Nephron (organoid): ENCODE results near the gene IL4.

Experiments used
- H3K27ac Mint-ChIP-seq, 3 experiments: 2 replicates each; pipeline ENCODE4 v1.8.0; 2020; ENCODE audit warnings: mixed read lengths in 3 of 3, mild to moderate bottlenecking in 2 of 3, moderate library complexity in 1 of 3
- H3K27me3 Mint-ChIP-seq: 2 replicates; pipeline ENCODE4 v1.8.0; 2021; ENCODE audit warnings: low read depth, mild to moderate bottlenecking, moderate library complexity, mixed read lengths
- H3K36me3 Mint-ChIP-seq: 2 replicates; pipeline ENCODE4 v1.8.0; 2020; ENCODE audit warnings: low read depth, mixed read lengths
- H3K4me1 Mint-ChIP-seq: 2 replicates; pipeline ENCODE4 v1.8.0; 2020; ENCODE audit warnings: mixed read lengths
- H3K4me3 Mint-ChIP-seq, 3 experiments: 2 replicates each; pipeline ENCODE4 v1.8.0; 2020; ENCODE audit warnings: mild to moderate bottlenecking in 3 of 3, mixed read lengths in 3 of 3, moderate library complexity in 2 of 3
- H3K9me3 Mint-ChIP-seq: 2 replicates; pipeline ENCODE4 v1.8.0; 2020; ENCODE audit warnings: mixed read lengths
- CTCF ChIP-seq, 3 experiments: fragments of 200-600 bp; sonication (generic); IDR thresholded peaks; one replicate each; pipeline ENCODE4 v1.5.0; 2021; ENCODE audit warnings: antibody characterized with exemption in 3 of 3; ENCODE audit not compliant: unreplicated experiment in 3 of 3

IL4 gene

GRCh38 chr5:132679166-132679565, 5.4 kb downstream of the IL4 start:
- no peaks in the 10 kb centered on the region for H3K27me3 Mint-ChIP-seq
- H3K27ac Mint-ChIP-seq, result no peak overlapping the region
- peaks cover 4% of the 10 kb centered on the region for H3K4me1 Mint-ChIP-seq
- H3K9me3 Mint-ChIP-seq, result no peaks in the 10 kb centered on the region
- H3K4me3 Mint-ChIP-seq, result no peak overlapping the region
- H3K36me3 Mint-ChIP-seq, result no peaks in the 10 kb centered on the region
- no peak for TF ChIP-seq CTCF (IDR thresholded peaks at IDR 0.05; ENCODE audit: unreplicated experiment in 3 of 3)

- Mint-ChIP-seq H3K27ac (no peak overlapping the region), H3K9me3 (no peaks in the 10 kb centered on the region), H3K4me3 (no peak overlapping the region), H3K27me3 (no peaks in the 10 kb centered on the region), H3K36me3 (no peaks in the 10 kb centered on the region), H3K4me1 (no peaks in the 10 kb centered on the region)
- TF ChIP-seq CTCF (IDR thresholded peaks at IDR 0.05; ENCODE audit: unreplicated experiment in 3 of 3), result no peak
Observed at GRCh38 chr5:132679717-132680380, 6.1 kb downstream of the IL4 start.

- Mint-ChIP-seq H3K4me1 (no peaks in the 10 kb centered on the region), H3K27ac (no peak overlapping the region), H3K36me3 (no peaks in the 10 kb centered on the region), H3K4me3 (no peak overlapping the region), H3K9me3 (no peaks in the 10 kb centered on the region), H3K27me3 (no peaks in the 10 kb centered on the region)
- no peak for TF ChIP-seq CTCF (IDR thresholded peaks at IDR 0.05; ENCODE audit: unreplicated experiment in 3 of 3)
Observed at GRCh38 chr5:132680780-132681475, 7.1 kb downstream of the IL4 start.

- Mint-ChIP-seq H3K27ac (no peak overlapping the region), H3K4me1 (no peaks in the 10 kb centered on the region), H3K9me3 (no peaks in the 10 kb centered on the region), H3K4me3 (no peak overlapping the region), H3K36me3 (no peaks in the 10 kb centered on the region), H3K27me3 (no peaks in the 10 kb centered on the region)
- no peak for TF ChIP-seq CTCF (IDR thresholded peaks at IDR 0.05; ENCODE audit: unreplicated experiment in 3 of 3)
Observed at GRCh38 chr5:132681476-132681831, 7.7 kb downstream of the IL4 start.

- TF ChIP-seq CTCF (IDR thresholded peaks at IDR 0.05; ENCODE audit: unreplicated experiment in 3 of 3), result no peak
- no peaks in the 10 kb centered on the region for H3K36me3 Mint-ChIP-seq
Observed at GRCh38 chr5:132681983-132682382, 8.2 kb downstream of the IL4 start.

GRCh38 chr5:132684491-132684890, 10.7 kb downstream of the IL4 start:
- no peak for TF ChIP-seq CTCF (IDR thresholded peaks at IDR 0.05; ENCODE audit: unreplicated experiment in 3 of 3)
- Mint-ChIP-seq H3K27ac (no peak overlapping the region), H3K4me3 (no peak overlapping the region), H3K9me3 (no peaks in the 10 kb centered on the region), H3K27me3 (no peaks in the 10 kb centered on the region), H3K4me1 (no peaks in the 10 kb centered on the region), H3K36me3 (peaks cover 6% of the 10 kb centered on the region)

More at GRCh38 chr5:132681983-132682382, 8.2 kb downstream of the IL4 start:
- Mint-ChIP-seq H3K27me3 (no peaks in the 10 kb centered on the region), H3K27ac (no peak overlapping the region), H3K9me3 (no peaks in the 10 kb centered on the region), H3K4me3 (no peak overlapping the region), H3K4me1 (no peaks in the 10 kb centered on the region)
